Ammon's horn (tissue), 1 donor: Measurements from ENCODE around the gene PSMB10.
"Not testable (repeated sequence)": the region's sequence is repeated elsewhere in the genome, so short reads cannot be mapped to it uniquely, and the experiment has no call there.

ENCODE experiments used
- DNase-seq: peaks from one replicate; pipeline ENCODE4 v3.0.0-alpha.2; 2016; ENCODE audit warnings: low spot score

The PSMB10 gene

GRCh38 chr16:67924140-67924906 is 12.3 kb downstream of the PSMB10 start:
- no peak for DNase-seq

DNA sequence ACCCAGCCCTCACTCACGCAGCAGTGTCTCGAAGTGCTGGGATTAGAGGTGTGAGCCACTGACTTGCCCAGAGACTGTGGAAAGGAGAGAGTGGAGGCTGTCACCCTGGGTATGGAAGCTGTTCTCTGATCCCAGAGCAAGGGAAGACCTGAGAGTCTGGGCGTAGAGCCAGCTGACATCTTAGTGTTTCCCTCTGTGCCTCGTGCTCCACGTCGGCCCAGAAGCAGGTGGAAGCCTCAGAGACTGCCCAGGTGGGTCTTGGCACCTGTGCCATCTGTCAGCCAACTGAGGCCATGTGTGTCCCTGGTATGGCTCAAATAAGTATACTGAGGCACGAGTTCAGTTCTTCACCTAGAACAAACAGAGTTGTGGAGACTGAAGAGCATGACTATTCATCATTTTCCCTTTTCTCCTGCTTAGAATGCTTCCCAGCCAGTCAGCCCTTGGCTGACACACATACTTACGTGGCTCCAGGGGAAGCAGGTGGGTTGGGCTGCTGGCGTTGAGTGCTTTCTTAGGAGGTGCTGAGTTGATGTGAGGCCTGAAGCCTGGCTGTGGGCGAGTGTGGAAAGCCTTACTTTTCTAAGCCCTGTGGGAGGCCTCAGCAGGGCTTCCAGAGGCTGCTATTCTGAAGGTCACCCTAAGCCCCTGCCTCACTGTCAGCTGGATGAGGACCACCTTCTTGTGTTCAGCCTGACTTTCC is 13.1 kb downstream of the PSMB10 start:
- DNase-seq, result no peak

DNA sequence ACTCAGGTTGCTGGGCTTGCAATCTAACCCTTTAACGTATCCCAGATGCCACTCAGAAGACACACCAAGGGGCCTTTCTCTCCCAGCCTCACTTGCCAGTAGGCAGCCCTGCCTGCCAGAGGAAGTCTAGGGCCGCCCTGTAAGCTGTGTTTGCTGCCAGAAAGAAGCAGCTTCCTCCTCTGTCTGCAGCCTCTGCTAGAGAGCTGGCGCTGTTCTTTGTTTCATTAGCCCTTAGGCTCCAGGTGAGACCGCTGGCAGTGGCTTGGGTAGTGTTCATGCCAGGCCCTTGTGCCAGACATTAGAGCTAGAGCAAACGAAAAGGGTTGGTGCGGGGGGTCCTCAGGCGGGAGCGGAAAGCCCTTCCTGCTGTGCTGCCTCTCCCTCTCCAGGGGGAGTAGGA is 13.9 kb downstream of the PSMB10 start:
- no peak for DNase-seq

GRCh38 chr16:67922221-67922620 is 14.4 kb downstream of the PSMB10 start:
- no peak for DNase-seq

DNA sequence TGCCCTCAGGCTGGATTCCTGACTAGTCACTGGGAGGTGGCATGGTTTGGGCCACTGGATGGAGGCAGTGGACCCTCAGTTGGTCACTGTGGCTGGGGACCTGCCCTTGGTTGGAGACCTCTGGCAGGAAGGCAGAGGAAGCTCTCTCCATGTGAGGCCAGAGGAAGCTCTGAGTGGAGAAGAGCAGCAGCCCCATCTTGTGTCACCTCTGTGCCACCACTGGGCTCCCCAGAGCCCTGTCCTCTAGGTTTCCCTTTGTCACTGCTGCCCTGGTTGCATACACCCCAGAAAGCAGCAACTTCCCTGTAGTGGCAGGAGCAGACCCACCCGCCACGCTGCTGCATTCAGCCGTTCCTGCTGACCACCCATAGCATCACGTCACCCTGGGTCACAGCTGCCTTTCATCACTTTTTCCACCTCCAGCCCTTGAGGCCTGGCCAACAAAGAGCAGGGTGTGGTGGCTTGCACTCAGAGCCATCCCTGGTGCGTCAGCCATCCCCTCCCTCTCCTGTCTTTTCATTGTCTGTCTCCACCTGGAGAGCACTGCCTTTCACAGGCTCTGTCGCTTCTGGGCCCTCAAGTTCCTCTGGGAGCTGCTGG is 16.9 kb downstream of the PSMB10 start:
- peak; percentile 2 for DNase-seq

- peak; percentile 41 for DNase-seq
These were observed 18.8 kb downstream of the PSMB10 start for GRCh38 chr16:67917852-67918236.

GRCh38 chr16:67917140-67917851 is 19.4 kb downstream of the PSMB10 start:
- DNase-seq, result peak; percentile 80

DNA sequence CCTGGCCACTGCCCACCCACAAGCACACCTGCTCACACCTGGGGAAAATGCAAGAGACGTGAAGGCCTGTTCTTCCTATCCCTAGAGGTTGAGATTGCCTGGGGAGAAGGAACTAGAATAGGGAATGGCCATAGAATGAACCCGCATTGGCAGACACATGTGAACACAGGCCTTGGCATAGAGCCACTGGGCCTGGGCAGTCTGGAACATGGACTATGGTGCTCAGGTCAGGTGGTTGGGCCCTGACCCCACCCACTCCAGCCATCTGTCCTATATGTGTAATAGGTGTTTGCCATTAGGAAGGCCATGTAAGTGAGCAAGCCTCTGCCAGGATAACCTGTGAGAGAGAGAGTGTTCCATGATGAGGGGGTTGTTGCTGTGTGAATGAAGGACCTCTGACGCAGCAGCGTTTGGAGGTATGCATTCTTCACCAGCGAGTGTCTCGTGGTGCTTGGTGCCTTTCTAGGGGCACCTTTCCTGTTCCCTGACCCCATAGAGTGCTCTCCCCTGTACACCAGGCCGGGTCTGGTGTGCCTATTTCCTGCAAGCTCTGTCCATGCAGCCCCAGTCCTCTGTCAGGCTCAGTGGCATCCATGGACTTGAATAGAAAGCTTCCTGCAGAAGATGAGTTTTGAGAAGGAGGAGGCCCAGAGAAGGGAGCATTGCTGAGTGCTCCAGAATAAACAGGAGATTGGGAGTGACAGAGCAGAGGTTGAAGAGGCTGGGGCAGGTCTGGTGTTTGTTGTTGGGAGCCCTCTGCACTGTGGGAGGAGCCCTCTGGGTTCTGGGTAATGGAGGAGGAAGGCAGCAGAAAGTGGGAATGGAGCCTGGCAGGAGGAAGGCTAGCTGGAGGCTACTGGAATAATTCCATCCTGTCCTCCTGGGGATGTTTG is 20.6 kb downstream of the PSMB10 start:
- DNase-seq, result peak; percentile 1

DNA sequence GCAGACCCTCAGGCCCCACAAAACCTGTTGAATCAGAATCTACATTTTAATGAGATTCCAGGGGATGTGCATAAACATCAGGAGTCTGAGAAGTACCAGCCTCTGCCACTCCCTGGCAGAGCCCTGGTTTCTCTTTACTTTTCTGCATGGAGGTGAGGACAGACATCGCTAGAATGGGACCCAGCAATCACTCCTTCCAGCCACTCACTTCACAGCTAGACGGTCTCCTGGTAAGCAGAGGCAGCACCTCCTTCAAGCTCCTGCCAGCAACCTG is 21.2 kb downstream of the PSMB10 start:
- not testable (repeated sequence) for DNase-seq

DNA sequence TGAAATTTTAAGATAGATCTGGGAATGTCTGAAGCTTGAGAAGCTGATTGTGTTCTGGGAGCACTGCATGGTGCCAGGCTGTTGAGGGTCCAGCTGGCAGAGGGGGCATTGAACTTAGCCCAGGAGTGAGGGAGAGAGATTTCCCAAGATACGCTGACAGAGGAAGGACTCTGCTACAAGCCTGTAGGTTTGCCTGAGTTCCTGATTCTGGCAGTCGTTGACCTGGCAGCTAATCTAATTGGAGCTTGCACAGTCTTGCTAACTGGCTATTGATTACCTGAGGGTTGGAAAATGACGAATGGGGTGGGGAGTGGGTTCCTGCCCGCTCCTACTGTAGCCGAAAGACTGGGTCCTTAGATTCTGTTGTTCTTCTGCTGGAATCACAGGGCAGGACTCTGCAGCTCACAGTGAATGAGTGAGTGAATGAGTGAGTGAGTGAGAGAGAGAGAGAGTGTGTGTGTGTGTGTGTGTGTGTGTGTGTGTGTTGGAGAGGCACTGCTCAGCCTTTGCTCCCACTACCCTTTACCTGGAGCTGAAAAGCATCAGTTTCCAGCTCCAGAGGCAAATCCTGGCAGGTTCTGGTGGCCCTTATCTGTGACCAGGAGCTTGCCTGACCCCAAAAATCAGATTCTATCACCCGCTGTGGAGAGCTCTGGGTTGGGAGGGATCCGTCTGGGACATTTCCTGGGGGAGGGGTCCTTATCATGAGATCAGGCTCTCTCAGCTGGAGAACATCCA is 21.7 kb downstream of the PSMB10 start:
- no peak for DNase-seq

DNA sequence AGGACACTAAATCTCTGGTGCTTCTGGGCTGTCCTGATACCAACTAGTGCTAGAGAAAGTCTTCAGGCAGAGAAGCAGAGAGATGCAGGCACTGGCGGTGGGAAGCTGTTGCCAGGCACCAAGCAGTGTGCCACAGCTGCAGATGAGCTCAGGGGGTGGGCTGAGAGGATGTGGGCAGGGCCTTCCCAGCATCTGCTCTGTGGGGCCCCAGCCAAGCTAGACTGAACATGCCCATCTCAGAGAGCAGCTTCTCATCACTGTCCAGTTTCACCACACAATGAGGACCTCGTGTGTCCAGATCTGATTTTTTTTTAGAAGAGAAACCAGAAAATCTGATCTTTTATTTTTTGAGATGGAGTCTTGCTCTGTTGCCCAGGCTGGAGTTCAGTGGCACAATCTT is 26.5 kb downstream of the PSMB10 start:
- peak; percentile 97 for DNase-seq

DNA sequence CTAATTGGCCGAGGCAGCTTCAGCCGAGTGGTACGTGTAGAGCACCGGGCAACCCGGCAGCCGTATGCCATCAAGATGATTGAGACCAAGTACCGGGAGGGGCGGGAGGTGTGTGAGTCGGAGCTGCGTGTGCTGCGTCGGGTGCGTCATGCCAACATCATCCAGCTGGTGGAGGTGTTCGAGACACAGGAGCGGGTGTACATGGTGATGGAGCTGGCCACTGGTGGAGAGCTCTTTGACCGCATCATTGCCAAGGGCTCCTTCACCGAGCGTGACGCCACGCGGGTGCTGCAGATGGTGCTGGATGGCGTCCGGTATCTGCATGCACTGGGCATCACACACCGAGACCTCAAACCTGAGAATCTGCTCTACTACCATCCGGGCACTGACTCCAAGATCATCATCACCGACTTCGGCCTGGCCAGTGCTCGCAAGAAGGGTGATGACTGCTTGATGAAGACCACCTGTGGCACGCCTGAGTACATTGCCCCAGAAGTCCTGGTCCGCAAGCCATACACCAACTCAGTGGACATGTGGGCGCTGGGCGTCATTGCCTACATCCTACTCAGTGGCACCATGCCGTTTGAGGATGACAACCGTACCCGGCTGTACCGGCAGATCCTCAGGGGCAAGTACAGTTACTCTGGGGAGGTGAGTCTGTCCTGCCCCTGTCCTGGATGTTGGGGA is 27.5 kb downstream of the PSMB10 start:
- DNase-seq, result peak; percentile 1

DNA sequence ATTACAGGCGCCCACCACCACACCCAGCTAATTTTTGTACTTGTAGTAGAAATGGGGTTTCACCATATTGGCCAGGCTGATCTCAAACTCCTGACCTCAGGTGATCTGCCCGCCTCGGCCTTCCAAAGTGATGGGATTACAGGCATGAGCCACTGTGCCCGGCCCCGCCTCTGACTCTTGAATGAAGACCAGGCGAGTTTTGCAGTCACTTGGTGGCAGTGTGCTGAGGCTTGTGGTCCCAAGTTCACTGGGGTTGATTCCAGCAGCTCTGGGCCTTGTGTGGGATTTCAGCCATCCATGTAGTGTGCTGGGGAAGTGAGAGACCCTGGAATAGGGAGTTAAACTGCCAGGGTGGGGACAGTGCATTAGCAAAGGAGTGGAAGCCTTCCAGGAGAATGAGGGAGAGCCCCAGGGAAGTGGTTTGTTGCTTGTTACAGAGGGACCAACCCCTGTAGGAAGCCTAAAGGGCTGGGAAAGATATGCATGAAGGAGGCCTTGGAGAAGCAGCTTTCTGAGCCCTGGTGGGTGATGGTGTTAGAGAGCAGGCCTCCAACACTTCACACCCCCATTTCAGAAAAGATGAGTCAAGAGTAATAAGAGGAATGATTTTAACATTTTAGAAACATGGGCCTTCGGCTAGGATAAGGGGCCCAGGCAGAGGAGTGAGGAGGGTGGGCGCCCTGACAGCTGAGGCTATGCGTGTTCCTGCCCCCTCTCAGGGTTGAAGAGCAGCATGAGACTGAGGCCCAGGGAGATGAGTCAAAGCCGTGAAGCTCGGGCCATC is 29.1 kb downstream of the PSMB10 start:
- DNase-seq, result no peak

DNA sequence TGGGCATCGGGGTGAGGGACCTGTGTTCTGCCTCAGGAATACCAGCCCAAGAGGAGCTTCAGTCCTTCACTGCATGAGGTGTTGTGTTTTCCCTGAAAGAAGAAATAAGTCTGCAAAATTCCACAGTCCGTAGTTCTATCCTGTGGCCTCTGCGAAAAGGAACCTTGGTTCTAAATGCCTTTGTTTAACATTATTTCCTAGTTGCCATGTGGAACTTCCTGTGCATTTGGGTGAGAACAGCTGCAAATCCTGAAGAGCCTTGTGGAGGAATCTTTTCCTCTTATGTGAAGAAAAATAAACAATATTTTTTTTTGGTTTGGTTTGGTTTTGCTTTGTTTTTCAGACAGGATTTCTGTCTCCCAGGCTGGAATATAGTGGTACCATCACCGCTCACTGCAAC is 33.8 kb downstream of the PSMB10 start:
- DNase-seq, result no peak

DNA sequence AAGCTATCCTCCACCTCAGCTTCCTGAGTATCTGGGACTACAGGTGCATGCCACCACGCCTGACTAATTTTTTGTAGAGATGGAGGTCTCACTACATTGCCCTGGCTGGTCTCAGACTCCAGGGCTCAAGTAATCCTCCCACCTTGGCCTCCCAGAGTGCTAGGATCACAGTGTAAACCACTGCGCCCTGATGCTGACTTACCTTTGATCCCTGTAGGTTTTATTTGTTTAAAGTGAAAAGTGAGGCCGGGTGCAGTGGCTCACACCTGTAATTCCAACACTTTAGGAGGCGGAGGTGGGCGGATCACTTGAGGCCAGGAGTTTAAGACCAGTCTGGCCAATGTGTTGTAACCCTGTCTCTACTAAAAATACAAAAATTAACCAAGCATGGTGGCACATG is 34.9 kb downstream of the PSMB10 start:
- DNase-seq, result no peak

- peak; percentile 65 for DNase-seq
These were observed 39.4 kb downstream of the PSMB10 start for GRCh38 chr16:67897231-67897630.

DNA sequence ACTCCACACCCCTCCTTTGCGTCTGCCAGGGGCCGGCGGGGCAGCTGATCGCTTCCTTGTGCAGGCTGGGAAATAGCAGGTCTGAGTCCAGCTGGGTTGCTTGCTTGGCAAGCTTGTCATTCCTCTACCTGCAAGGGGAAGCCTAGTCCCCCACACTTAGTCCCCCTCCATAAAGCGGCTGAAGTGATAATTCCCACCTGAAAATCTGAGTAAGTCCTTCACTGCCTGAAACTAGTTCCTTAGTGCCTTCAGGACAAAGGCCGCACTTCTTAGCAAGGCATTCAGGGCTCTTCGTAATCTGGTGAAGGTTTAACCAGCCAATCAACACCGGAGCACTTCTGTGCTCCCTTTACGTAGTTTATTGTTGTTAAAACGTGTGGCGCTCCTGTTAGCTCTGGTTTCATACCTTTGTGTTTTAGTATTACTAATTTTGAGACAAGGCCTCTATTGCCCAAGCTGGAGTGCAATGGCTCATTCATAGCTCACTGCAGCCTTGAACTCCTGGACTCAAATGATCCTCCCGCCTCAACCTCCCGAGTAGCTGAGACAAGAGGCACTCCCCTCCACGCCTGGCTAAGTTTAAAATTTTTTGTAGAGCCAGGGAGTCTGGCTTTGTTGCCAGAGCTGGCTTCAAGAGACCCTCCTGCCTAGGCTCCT is 42.8 kb downstream of the PSMB10 start:
- DNase-seq, result no peak

DNA sequence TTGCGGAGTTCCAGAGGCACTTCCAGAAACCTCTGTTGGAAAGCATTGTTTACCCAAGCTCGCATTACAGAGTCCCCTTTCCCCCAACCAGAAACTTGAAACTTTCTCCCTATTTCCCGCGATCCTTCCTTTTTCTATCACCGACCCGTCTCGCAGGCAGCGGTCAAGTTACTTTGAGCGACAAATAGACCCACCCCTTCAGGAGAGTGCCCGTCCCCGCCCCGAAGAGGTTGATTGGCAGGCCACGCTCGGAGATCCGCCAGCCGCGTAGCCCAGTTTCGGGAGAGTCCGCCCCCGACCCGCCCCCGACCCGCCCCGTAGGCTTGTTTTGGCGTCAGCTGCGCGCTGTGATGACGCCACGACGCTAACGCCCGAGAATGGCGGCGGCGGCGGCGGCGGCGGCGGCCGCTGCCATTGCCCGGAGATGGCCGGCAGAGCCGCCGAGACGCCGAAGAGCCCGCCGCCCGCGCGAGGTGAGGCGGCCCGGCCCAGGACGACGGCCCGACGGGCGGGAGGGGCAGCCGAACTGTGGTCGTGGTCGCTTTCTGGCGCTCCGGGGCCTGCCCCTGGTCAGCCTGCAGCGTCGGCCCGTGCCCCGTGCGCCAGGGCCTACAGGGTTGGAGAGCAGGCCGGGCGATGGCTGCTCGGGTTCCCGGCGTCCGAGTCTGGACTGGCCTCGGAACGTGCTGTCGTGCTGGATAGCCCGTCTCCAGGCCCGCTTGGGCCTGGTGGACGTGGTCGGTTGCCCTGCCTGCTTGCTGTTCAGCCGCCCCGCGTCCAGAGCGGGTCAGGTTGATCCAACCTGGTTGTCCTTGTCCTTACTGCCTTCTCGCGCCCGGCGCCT is 43.5 kb downstream of the PSMB10 start, which contains the start of gene PSKH1:
Gene PSKH1, plus strand, starts transcription at position 356 of the 844 bp plus-strand sequence. CDS start 15,496 bp downstream, outside the sequence.
- peak; percentile 98 for DNase-seq
